Transverse colon (tissue), 4 donors: Measurements from ENCODE around the gene UEVLD.

Experiments used
- CTCF ChIP-seq, 5 experiments: fragments of 200-600 bp in 3 of 5; fragments of 450-650 bp in 2 of 5; sonication (generic) in 3 of 5; IDR thresholded peaks; 1 replicate in 2 of 5; 2 replicates in 3 of 5; pipeline ENCODE4 v1.5.1; 2016 to 2017; ENCODE audit warnings: antibody characterized with exemption in 5 of 5, inconsistent platforms in 3 of 5, mild to moderate bottlenecking in 2 of 5, moderate library complexity in 1 of 5
- EP300 ChIP-seq: sonication (generic); formaldehyde crosslinking; IDR thresholded peaks from one replicate; pipeline ENCODE4 v1.6.1; 2017; ENCODE audit warnings: antibody characterized with exemption, low read depth
- POLR2A ChIP-seq: fragments of 450-650 bp; IDR thresholded peaks from one replicate; pipeline ENCODE4 v1.6.1; 2016; ENCODE audit warnings: antibody characterized with exemption, mild to moderate bottlenecking, moderate library complexity
- POLR2AphosphoS5 ChIP-seq, 3 donors: sonication (generic); formaldehyde crosslinking; IDR thresholded peaks; one replicate each; pipeline ENCODE4 v1.6.1; 2016; ENCODE audit warnings: antibody characterized with exemption in 3 of 3

- no peak for TF ChIP-seq POLR2A
- TF ChIP-seq EP300 = no peak
- TF ChIP-seq CTCF (IDR thresholded peaks at IDR 0.05) = no peak
- TF ChIP-seq POLR2AphosphoS5 (IDR thresholded peaks at IDR 0.05) = no peak
Observed at GRCh38 chr11:18536209-18536608, 52.3 kb downstream of the UEVLD start.
